Prostate gland (tissue), 2 donors: ENCODE data around the gene TOPORS. TPM values are rescaled to one million over a fixed set of nuclear protein-coding genes. Genes with fewer than 3 reads are reported as not detected.
"Not testable (repeated sequence)": the region's sequence is repeated elsewhere in the genome, so short reads cannot be mapped to it uniquely, and the experiment has no call there.

Experiments
- DNase-seq: peaks from one replicate; pipeline ENCODE4 v3.0.0-alpha.2; 2019; ENCODE audit warnings: low spot score
- H3K27ac ChIP-seq, 2 donors: fragments of 200-600 bp; sonication (generic); 2 replicates each; pipeline ENCODE4 v1.5.1; 2017 to 2019
- H3K27me3 ChIP-seq: fragments of 200-600 bp; sonication (generic); replicated peaks from 2 replicates; pipeline ENCODE4 v1.5.1; 2019; ENCODE audit not compliant: insufficient read depth
- H3K36me3 ChIP-seq, 2 donors: fragments of 200-600 bp; sonication (generic); 1 replicate in 1 of 2; 2 replicates in 1 of 2; pipeline versions ENCODE4 v1.5.1 to v1.8.1; 2017 to 2019
- H3K4me1 ChIP-seq: fragments of 200-600 bp; sonication (generic); replicated peaks from 2 replicates; pipeline ENCODE4 v1.5.1; 2019
- H3K4me3 ChIP-seq, 2 donors: fragments of 200-600 bp; sonication (generic); 2 replicates each; pipeline ENCODE4 v1.5.1; 2017 to 2019
- H3K9me3 ChIP-seq: fragments of 200-600 bp; sonication (generic); 2 replicates; pipeline ENCODE4 v1.5.1; 2017
- CTCF ChIP-seq, 4 experiments: fragments of 200-600 bp in 2 of 4; fragments of 450-650 bp in 2 of 4; sonication (generic) in 2 of 4; IDR thresholded peaks; 1 replicate in 3 of 4; 2 replicates in 1 of 4; pipeline ENCODE4 v1.5.1; 2016 to 2019; ENCODE audit warnings: antibody characterized with exemption in 4 of 4, mild to moderate bottlenecking in 2 of 4, moderate library complexity in 2 of 4
- POLR2A ChIP-seq: fragments of 450-650 bp; IDR thresholded peaks from one replicate; pipeline ENCODE4 v1.6.1; 2016; ENCODE audit warnings: antibody characterized with exemption, mild to moderate bottlenecking
- POLR2AphosphoS5 ChIP-seq: sonication (generic); formaldehyde crosslinking; IDR thresholded peaks from one replicate; pipeline ENCODE4 v1.6.1; 2017; ENCODE audit warnings: antibody characterized with exemption
- whole genome bisulfite sequencing: methylation state at CpG from one replicate; pipeline ENCODE4 v1.1.5; 2018; 5-methylcytosine and 5-hydroxymethylcytosine counted together
- intact Hi-C: fragments of 100-400 bp; cut with DNase I; formaldehyde crosslinking; loops from one replicate; pipeline ENCODE4 v1.14.2; 2022
- total RNA-seq, 2 donors: library from RNA; depleted of rRNA; stranded (reverse); fragments of >200 nt; gene quantifications; one replicate each; pipeline ENCODE4 v1.1.0, GENCODE V29; 2016

The TOPORS gene
- total RNA-seq = 10 to 100 TPM; 18.2 to 27.2 TPM

DNA sequence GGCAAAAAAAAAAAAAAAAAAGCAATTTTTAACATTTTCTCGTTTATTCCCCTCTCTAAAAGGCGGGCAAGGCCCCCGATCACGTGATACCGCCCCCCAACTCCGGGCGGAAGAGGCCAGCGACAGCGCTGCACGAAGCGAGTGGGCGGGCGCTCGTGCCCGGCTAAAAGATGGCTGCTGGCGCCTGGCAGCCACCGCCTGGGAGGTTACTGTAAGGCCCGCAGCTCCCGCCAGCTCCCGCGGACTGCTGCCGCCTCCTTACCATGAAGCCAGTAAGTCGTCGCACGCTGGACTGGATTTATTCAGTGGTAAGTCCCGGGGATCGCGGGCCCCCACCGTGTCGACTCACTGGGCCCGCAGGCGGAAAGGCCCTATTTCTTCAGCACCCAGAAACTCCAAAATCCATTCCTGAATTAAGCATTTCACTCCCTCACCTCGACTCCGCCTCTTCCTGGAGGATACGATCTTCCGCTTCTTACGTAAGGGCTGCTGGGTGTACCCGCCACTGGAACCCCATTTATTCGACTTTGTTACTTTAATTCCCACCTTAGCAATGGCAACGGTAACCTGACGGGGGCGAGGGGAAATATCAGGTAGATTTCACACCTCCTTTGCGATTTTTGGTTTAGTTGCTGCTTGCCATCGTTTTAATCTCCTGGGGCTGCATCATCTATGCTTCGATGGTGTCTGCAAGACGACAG is at the start of gene TOPORS, which contains the start of gene SMIM27:
Gene TOPORS, minus strand, starts transcription at position 415 of the 701 bp plus-strand sequence. Its CDS starts 150 bp downstream, at position 265.
Gene SMIM27, plus strand, starts transcription at position 156 of the 701 bp plus-strand sequence. Its CDS starts 108 bp downstream, at position 264.
- TF ChIP-seq CTCF (IDR thresholded peaks at IDR 0.05) = peak in 1 of 4 experiments; percentile 19
- peak; percentile 92 for TF ChIP-seq POLR2AphosphoS5
- peak; percentile 80 for TF ChIP-seq POLR2A
- H3K4me1 ChIP-seq = no peaks in the 10 kb centered on the region
- peaks cover 0 to 3% of the 10 kb centered on the region in 2 donors for H3K36me3 ChIP-seq
- intact Hi-C loops = no loop called here
- H3K27ac ChIP-seq = peak within 1 kb of the TSS; percentile 91 to 94
- peak; percentile 86 for DNase-seq
- peak within 1 kb of the TSS; percentile 72 to 74 for H3K4me3 ChIP-seq
- no peaks in the 10 kb centered on the region for H3K9me3 ChIP-seq
- no peaks in the 10 kb centered on the region for H3K27me3 ChIP-seq
- WGBS = under 1% methylated on average over 46 of the region's 46 CpGs

GRCh38 chr9:32599021-32599420 is 46.6 kb upstream of the TOPORS start:
- intact Hi-C loops, DNase-seq: not testable (repeated sequence)
- 77% methylated on average over 3 of the region's 3 CpGs for WGBS

DNA sequence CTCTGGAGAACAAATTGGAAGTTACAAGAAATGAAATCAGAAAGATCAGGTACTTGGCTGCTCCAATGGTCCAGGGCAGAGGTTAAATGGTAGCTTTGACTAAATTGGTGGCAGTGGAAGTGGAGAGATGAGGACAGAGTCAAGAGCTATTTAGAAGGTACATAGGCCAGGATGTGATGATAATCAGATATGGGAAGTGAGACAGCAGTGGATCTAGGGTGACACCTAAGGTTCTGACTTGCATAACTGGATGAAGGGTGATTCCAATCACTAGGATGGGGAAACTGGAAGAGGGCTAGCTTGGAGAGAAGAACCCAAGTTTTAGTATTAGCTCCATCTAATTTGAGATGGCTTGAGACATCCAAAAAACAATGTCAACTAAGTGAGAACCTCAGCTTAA is 44.5 kb upstream of the TOPORS start:
- intact Hi-C loops = no loop called here
- Histone ChIP-seq H3K4me1 (no peaks in the 10 kb centered on the region), H3K4me3 (no peak overlapping the region), H3K9me3 (no peaks in the 10 kb centered on the region), H3K27ac (no peak overlapping the region), H3K36me3 (no peaks in the 10 kb centered on the region), H3K27me3 (no peaks in the 10 kb centered on the region)
- TF ChIP-seq POLR2A = no peak
- TF ChIP-seq POLR2AphosphoS5 = no peak
- TF ChIP-seq CTCF (IDR thresholded peaks at IDR 0.05) = no peak
- no peak for DNase-seq

More at GRCh38 chr9:32599021-32599420, 46.6 kb upstream of the TOPORS start:
- H3K36me3 ChIP-seq, H3K4me1 ChIP-seq, H3K27ac ChIP-seq, H3K27me3 ChIP-seq, H3K4me3 ChIP-seq, H3K9me3 ChIP-seq: not testable (repeated sequence)

DNA sequence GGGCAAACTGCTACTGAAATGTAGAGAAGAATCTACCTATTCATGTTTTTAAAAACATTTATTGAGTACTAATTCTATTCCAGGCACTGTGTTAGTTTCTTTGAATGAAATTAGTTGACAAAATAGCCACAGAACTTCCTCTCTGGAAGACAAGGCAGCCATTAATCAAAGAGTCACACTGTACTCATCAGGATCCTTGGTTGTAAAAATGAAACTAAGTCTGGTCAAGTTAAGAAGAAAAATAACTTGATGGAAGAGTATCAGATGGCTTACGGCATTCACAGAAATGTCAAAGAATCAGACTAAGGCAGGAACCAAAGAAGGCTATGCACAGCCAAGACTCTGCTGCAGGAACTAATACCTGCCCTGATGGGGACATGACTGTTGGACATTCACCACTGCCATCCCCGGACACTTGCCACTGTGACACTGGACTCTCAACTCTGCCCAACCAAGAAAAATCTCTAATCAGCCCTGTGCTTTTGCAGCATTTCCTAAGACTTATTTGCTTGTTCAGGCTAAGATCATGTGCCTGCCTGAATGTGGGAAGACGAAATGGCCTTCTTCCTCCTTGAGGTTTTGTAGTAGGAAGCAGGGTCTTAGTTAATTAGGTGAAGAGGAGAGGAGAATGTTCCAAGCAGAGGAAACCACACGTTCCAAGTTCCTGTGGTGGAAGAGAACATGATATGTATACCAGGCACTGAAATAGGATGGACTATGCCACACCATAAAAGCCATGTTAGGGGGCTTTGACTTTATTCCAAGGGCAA is 43.9 kb upstream of the TOPORS start:
- WGBS = 70% methylated on average over 4 of the region's 4 CpGs
- no peaks in the 10 kb centered on the region for H3K4me1 ChIP-seq
- no peaks in the 10 kb centered on the region for H3K27me3 ChIP-seq
- intact Hi-C loops = no loop called here
- H3K36me3 ChIP-seq = no peaks in the 10 kb centered on the region
- DNase-seq = no peak
- TF ChIP-seq POLR2A (no peak), CTCF (IDR thresholded peaks at IDR 0.05) (no peak), POLR2AphosphoS5 (no peak)
- H3K9me3 ChIP-seq = no peaks in the 10 kb centered on the region
- H3K4me3 ChIP-seq = no peak overlapping the region
- no peak overlapping the region for H3K27ac ChIP-seq

GRCh38 chr9:32590898-32591297 is 38.5 kb upstream of the TOPORS start:
- Histone ChIP-seq H3K36me3 (no peaks in the 10 kb centered on the region), H3K27me3 (no peaks in the 10 kb centered on the region), H3K27ac (no peak overlapping the region), H3K9me3 (no peaks in the 10 kb centered on the region), H3K4me1 (no peaks in the 10 kb centered on the region), H3K4me3 (no peak overlapping the region)
- no peak for TF ChIP-seq POLR2AphosphoS5
- TF ChIP-seq CTCF (IDR thresholded peaks at IDR 0.05) = no peak
- 76% methylated on average over 1 of the region's 1 CpG for WGBS
- no peak for DNase-seq
- intact Hi-C loops = no loop called here
